Measurements from ENCODE around the gene CDH2. TPM values are rescaled to one million over a fixed set of nuclear protein-coding genes. Genes with fewer than 3 reads are reported as not detected.

The CDH2 gene
- total RNA-seq, 1 donor from 2014 or later = 0.90 TPM

DNA sequence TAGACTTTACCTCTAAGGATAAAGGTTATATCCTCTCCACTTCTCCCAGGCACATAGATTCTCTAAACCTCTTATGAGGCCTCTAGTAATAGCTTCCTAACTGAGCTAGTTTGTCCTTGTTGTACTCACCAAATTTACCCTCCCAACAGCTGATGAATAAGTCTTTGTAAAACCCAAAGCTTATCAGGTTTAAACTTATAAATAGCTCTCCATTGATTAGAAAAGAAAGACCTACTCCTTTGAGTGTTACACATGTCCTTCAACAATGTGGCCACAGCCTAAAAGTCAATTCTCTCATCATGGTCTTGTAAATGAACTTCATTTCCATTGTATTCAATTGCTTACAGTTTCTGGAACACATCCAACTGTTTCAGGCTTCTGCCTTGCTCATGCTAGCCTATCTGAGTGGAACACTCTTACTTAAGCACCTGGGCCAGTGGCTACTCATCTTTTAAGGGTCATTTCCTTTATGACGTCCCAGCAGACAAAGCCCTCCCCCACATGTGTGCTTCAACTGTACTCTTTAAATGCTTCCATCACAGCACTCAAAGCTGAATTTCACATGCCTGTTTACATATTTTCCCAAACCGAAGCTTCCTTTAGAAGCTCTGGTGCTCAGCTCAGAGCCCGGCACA lies 131.6 kb downstream of the CDH2 start:
- DNase-seq (ENCODE audit: low read depth in 2 of 2) = peak in 1 of 2 donors; percentile 55

DNA sequence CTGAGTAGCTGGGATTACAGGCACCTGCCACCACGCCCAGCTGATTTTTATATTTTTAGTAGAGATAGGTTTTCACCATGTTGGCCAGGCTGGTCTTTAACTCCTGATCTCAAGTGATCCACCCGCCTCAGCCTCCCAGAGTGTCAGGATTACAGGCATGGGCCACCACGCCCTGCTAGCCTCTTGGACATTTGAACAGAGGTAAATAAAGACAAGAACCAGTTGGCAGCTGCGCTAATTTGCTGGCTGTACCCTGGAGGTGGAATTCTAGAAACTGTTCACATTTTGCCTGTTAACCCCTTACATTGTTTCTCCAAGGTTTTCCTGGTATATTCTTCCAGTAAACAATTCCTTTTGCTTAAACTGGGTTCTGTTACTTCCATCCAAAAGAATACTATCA lies 132.9 kb downstream of the CDH2 start:
- no peak for DNase-seq (ENCODE audit: low read depth in 2 of 2)

DNA sequence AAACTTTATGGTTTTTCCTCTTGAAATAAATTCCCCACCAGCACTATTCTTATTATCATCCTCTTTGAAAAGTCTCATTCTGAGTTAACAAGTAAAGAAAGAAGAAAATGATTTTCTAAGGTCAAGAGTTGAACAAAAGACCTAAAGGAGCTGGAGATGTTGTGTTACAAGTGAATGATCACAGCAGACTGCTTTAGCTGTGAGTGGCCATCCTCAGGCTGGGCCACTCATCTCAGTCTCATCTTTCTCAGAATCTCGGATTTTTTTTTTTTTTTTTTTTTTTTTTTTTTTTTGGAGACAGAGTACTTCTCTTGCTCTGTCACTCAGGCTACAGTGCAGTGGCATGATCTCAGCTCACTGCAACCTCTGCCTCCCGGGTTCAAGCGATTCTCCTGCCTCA lies 133.3 kb downstream of the CDH2 start:
- no peak for DNase-seq (ENCODE audit: low read depth in 2 of 2)

DNA sequence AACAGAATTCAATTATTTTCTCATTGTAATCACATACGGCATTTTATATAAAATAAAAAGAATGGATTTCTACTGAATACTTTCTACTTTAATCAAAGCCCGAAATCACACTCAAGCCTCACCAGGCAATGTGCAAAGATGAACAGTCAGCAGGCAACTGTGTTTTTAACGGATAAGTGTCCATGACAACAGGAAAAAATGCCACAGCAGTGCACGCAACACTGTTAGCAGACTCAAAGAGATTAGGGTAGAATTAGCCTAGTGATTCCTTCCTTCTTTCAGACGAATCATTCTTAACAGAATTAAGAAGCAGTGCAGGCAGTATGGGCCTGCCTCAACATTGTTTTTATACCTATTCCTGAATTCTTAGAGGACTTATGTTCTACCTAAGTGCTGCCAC lies 135.6 kb downstream of the CDH2 start:
- peak in 1 of 2 donors; percentile 1 for DNase-seq (ENCODE audit: low read depth in 2 of 2)

DNA sequence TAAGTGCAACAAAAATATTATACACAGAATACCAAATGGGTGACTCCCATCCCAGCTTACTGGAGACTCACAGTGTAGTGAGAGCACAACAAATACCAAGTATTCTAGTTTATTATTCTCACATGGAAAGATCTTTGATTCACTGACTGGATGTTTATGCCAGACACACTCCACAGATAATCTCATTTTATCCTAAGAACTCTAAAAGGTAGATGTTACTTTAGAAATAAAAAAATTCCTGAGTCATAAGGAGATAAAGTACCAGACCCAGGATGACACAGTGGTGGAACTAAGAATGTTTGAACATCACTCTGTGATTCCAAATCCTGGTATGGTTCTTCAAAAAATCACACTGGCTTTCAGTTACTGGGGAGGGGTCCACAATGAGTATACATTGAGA lies 136.2 kb downstream of the CDH2 start:
- DNase-seq (ENCODE audit: low read depth in 2 of 2) = no peak

DNA sequence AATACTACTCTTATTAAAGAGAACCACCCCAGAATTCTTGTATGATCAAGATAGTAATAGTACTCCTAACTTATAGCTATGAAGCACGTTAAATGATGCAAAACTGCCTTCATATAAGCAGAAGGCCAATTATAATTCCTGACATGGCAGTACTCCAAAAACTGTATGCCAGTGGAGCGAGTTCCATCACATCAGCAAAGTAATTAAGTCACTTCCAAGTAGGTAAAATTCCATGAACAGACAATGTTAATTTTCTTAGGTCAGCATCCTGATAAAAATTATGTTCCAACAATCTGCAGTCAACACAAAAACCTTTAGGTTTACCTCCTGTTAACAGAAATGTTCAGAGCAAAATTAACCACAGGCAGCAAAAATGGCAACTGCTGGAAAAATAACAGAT lies 136.7 kb downstream of the CDH2 start:
- DNase-seq (ENCODE audit: low read depth in 2 of 2) = no peak

DNA sequence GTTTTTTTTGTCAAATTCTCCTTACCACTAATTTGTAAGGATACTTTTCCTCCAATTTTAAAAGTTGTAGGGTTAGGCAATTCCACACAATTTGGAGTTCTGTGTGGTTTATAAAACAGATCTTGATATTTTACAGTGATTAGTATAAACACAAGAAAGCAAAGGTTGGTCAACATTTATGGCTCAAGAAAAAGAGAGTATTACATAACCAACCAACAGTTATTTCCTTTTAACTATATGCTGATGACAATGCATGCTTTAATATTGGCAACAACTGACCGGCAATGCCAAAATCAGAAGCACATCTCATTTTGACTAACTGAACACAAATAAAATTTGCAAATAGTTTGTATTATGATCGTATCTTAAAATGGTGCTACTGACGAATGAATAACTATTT lies 137.2 kb downstream of the CDH2 start:
- no peak for DNase-seq (ENCODE audit: low read depth in 2 of 2)

DNA sequence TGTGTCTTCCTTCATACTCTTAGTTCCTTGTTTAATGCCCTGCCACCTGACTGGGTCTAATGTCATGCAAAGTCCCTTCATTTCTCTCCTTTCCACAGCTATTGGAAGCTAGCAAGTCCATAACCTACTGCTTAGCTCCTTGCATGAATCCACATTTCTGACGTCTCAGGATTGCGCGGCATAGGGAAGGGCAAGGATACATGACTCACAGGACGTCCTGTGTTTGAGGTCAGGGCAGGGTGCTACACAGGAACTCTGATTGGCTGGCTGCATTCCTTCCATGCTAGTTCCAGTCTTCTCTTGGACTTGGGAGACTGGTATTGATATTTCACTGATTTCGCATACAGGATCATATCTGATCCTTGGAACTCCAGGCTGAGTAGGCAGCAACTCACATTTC lies 137.9 kb downstream of the CDH2 start:
- peak in 1 of 2 donors; percentile 43 for DNase-seq (ENCODE audit: low read depth in 2 of 2)

DNA sequence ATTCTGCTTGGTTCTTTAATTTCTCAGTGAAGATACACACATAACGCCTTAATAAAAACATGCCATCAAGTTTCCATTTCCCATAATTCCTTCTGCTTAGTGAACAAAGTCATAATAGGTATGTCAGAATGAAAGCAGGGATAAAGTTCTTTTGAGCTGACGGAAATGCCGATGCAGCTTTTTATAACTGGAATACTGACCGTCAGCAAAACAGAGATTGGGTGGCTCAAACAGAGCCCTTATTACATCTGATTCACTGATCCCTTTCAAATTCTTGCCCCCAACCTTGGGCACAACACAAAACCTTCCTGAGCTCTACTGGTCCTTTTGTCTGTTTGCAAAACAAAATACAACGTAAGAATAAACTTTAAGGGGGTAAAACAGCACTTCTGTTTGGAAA lies 140.4 kb downstream of the CDH2 start:
- no peak for DNase-seq (ENCODE audit: low read depth in 2 of 2)

DNA sequence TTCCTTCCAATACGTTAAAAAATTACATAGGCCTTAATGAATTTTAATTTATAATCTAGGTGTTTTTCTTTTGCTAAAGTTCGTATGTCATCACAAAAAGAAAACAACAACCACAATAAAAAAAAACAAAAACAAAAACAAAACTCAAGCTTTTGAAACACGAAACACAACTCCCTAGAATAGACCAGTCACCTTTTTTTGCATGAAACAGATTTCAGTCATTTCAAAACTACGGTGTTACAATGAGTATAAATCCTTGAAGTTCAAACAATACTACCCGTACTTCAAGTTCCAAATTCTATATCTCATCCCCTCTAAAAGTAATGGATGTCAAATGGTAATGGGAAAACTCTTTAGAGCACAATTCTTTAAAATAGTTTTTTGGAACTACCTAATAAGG lies 142.4 kb downstream of the CDH2 start:
- no peak for DNase-seq (ENCODE audit: low read depth in 2 of 2)

DNA sequence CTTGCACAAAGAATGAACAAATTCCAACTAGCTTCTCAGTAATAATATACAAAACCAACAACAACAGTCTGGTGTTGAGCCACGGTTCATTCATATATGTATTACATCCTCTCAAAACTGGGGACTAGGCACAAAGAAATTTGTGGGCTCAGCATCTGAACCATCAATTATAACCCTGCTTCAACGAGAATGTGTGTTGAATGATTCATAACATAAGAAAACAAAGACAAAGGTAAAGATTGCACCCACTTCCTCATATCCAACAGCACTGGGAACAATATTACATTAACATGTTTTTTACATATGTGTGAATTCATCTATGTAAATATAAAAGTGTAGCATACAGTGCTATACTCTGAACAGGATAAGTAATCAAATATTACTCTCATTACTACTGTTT lies 144.8 kb downstream of the CDH2 start:
- peak in 1 of 2 donors; percentile 1 for DNase-seq (ENCODE audit: low read depth in 2 of 2)

DNA sequence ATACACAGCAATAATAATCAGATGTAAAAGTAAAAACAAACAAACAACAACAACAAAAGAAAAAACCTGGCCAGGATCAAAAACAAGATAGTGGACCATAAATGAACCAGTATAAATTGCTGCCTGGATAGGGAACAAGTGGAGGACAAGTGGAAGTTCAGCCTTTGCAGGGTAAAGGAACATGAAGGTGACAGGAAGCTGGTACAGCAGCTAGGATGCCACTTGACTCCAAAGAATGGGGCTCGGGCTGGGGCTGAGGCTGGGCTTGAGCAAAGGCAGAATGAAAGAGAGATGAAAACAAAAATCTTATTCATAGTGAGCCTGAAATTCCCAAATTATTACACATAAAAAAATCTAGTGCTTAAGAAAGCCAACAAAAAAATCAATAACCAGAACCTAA lies 146.5 kb downstream of the CDH2 start:
- no peak for DNase-seq (ENCODE audit: low read depth in 2 of 2)

DNA sequence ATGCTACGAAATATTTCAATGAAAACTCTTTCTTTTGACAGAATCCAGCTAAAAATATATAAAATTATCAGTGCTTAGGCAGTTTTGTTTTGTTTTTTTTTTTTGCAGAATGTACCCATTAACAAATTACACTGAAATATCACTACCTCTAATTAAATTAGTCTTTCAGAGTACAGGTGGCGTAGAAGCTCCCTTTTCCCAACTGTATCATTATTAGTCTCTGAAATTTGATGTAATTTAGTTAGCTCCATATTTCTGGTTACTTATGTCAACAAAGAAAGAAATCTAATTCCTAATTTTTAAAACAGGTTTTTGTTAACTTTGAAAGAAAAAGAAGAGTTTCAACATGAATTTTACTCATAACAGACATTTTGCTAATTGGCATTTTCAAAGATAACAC lies 149.2 kb downstream of the CDH2 start:
- DNase-seq (ENCODE audit: low read depth in 2 of 2) = no peak

DNA sequence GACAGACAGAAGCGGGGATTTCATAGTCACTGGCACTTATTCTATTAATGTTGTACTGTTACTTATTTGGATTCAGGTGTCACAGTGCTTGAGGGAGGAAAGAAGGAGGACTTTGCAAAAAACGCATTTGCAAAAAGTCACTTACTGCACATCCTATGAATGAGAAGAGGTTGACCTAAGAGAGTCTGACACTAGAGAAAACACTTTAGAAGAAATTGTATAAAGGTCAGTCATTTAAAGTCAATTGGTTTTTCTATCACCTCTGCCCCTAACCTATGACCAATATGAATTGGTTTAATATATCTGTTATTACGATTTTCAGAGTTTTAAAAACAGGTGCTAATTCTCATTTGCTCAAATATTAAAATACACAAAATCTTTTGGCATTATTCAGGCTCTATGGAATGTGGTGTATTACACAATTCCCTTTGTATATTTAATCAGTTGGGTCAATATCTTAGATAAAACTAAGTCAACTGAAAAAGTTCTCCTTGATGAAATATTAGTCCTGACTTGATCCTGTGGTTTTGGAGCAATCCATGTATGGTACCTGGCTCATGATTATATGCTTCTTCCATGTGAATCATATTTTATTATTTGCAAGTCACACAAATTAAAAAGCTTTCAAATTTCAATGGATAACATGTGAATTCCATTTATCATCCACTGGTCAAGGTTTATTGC lies 157.4 kb downstream of the CDH2 start:
- DNase-seq (ENCODE audit: low read depth in 2 of 2) = no peak

DNA sequence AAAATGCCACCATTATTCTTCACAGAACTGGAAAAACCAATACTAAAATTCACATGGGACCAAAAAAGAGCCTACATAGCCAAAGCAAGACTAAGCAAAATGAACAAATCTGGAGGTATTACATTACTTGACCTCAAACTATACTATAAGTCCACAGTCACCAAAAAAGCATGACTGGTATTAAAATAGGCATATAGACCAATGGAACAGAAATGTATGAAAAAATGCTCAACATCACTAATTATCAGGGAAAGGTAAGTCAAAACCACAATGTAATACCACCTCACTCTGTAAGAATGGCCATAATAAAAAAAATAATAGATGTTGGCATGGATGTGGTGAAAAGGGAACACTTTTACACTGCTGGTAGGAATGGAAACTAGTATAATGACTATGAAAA lies 158.6 kb downstream of the CDH2 start:
- no peak for DNase-seq (ENCODE audit: low read depth in 2 of 2)

DNA sequence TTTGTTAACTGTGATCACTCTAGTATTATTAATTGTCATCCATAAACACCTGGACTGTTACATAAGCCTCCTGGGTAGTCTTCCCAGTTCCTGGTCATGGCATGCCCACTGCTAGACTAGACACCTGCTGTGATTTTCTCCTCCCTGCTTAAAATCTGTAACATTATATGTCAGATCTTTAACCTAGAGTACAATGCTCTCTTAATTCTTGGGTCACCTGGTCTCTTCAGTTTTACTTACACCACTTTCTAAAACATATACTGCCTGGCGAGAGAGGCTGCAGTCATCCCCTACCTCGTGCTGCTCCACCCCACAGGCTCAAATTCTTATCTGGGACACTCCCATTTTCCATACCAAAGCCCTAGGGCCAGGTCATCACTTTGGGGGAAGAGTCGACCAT lies 161.3 kb downstream of the CDH2 start:
- no peak for DNase-seq (ENCODE audit: low read depth in 2 of 2)

DNA sequence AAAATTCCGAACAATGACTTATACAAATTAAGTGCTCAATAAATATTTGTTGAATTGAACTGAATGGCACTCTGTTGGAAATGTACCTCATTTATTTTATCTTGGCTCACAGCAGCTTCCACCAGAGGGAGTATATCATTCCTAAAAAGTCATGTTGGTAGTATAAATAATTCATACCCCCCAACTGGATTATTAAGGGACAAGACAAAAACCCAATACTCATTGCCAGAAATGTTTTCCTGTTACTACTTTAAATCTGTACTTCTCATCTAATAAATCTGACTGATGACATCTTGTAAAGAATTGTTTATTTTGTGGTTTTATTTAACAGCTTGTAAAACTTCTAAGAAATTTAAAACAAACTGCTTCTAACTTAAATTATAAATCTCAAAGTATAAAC lies 163.9 kb downstream of the CDH2 start:
- DNase-seq (ENCODE audit: low read depth in 2 of 2) = peak in 1 of 2 donors; percentile 8

DNA sequence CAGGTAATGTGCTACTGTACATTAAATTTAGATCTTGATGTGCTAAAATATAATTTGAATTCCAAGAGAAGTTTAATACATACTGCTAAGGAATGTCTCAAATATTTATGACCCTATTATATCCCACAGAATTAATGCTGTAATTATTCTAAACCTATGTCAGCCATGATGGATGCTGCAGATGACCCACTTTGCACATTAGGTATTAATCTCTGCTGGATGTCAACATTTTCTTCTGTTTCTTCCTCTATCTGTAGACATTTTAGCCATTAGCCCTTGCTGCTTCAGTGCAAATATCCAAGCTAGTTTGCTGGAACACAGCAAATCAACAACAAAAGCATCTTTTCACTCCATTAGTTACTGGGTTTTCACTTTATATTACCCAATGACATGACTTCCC lies 164.6 kb downstream of the CDH2 start:
- no peak for DNase-seq (ENCODE audit: low read depth in 2 of 2)

DNA sequence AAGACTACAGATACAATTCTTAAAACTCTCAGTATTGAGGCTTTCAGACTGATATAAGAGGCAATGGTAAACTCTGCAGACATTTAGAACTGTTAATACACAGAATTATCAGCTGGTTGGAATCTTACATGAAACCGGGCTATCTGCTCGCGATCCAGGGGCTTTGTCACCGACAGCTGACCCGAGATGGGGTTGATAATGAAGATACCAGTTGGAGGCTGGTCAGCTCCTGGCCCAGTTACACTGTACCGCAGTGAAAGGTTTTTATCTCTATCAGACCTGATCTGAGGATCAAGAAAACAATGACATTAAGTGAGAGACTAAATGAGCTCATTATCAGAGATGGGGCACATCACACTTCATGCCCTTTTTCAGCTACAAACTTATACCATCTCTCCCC lies 167.3 kb downstream of the CDH2 start:
- DNase-seq (ENCODE audit: low read depth in 2 of 2) = no peak

DNA sequence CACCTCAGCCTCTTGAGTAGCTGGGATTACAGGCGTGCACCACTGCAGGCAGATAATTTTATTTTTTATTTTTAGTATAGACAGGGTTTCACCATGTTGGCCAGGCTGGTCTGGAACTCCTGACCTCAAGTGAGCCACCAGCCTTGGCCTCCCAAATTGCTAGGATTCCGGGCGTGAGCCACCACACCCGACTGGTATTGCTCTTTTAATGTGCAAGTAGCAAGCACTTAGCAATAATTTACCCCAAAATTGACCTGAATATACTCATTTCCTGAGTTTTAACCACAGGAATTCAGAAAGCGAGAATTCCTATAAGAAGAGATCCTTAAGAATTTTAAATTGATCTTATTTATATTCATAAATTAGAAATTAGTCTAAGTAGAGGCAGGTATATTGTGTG lies 169.1 kb downstream of the CDH2 start:
- DNase-seq (ENCODE audit: low read depth in 2 of 2) = no peak

DNA sequence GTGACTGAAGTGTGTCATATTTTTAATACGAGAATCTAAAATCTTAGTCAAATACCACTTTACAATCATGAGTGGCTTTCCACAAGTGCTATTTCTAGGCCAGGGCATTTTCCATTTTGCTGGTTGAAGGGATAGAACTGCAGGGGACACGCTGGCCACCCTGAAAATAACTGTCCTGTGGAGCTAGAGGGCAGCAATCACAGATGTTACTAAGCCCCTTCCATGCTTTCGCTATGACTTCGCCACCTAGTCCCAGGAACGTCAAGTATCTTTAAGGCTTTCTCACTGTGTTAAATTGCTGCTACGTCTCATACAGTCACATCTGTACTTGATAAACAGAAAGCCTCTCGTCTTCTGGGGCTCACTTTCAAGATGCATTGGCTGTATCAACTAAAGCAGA lies 171.8 kb downstream of the CDH2 start:
- no peak for DNase-seq (ENCODE audit: low read depth in 2 of 2)

DNA sequence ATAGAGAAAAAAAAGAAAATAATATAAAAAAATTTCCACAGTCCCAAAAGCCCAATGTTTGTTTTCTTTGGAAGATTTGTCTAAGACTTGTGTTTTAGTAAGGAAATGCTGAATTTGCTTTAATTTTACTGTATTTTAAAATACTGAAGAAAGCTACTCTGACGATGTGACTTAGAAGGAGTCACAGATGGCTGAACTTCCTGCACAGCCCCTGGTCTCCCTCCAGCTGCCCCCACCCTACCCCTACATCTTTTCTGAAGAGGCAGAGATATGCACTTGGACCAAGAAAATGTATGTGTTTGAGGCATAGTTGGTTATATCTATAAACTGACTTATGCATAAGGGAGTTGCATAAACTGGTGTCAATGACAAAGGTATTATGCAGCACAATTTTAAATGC lies 172.3 kb downstream of the CDH2 start:
- DNase-seq (ENCODE audit: low read depth in 2 of 2) = no peak

DNA sequence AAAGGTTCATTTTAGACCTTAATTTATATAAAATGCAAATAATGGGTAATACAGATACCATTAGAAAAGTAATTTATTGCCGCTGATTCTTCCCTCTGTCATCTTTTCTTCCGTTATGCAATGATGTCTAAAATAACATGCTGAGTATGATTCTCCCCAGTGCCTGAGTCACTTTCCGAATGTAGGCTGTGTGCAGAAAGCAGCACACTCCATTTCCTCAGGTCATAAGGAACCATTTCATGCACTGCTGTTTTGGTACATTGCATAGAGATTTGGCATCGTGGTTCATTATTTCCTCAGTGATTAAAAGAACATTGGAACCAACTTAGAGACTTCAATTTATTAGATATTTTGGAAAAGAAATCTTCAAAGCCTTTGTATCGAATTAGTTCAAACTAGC lies 173.5 kb downstream of the CDH2 start:
- peak in 1 of 2 donors; percentile 72 for DNase-seq (ENCODE audit: low read depth in 2 of 2)

DNA sequence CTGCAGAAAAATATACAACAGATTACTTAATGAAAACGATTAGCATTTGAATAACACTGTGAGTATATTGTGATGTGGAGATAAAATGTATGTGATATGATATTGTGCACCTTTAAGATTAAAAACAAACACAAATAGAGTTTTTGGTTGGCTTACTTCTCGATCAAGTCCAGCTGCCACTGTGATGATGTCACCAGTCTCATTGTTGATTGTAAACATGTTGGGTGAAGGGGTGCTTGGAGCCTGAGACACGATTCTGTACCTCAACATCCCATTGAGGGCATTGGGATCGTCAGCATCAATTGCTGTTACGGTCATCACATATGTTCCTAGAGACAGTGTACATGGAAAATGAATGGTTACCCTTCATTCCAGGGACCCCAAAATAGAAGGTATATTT lies 174.1 kb downstream of the CDH2 start:
- peak in 1 of 2 donors; percentile 11 for DNase-seq (ENCODE audit: low read depth in 2 of 2)
